ENCODE measurements around the gene CDSN.

DNA sequence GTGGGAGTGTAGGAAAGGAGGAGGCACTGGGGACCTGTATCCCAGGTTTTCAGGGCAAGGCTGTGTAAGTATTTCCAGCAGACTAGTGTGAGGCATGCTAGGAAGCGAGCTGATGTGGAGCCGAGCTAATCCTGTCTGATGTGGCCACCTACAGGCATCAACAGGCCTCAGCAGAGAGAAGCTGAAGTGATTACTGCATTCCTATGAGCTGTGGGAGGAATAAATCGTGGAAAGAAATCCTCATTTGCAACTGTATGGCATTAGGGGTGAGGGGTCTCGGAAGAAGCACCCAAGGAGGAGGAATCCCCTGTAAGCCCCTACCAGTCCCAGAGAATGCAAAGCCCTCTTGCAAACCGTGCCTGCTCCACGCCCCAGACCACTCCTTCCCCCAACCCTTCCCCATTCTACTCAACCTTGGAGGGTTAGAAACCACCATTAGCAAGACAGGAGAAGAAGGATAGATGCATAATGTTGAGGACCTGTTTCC lies 49.5 kb downstream of the CDSN start:
- TF ChIP-seq CTCF (conservative IDR thresholded peaks at IDR 0.05): peak; percentile 75
- no peak for TF ChIP-seq EZH2 (IDR thresholded peaks at IDR 0.05; ENCODE audit: low read depth)

Data from PC-9 (cell line).